Left kidney (tissue), 2 donors: ENCODE data around the gene PER3. TPM values are rescaled to one million over a fixed set of nuclear protein-coding genes. Genes with fewer than 3 reads are reported as not detected.

ENCODE experiments used
- DNase-seq: peaks from one replicate; pipeline ENCODE4 v3.0.0-alpha.2; 2013
- polyA plus RNA-seq: library from polyadenylated mRNA; unstranded; fragments of 120-200 nt; gene quantifications from one replicate; pipeline ENCODE4 v1.2.1, GENCODE V29; 2013; ENCODE audit not compliant: insufficient read length

The PER3 gene
- polyA plus RNA-seq, 1 donor, result 18.9 TPM

GRCh38 chr1:7833035-7833434, 48.9 kb downstream of the PER3 start:
- no peak for DNase-seq

GRCh38 chr1:7838714-7839113, 54.6 kb downstream of the PER3 start:
- DNase-seq, result no peak

GRCh38 chr1:7839526-7839925, 55.4 kb downstream of the PER3 start:
- no peak for DNase-seq

GRCh38 chr1:7842517-7842916, 58.4 kb downstream of the PER3 start:
- no peak for DNase-seq

- DNase-seq, result no peak
Measured at GRCh38 chr1:7845761-7846160, 61.7 kb downstream of the PER3 start.

GRCh38 chr1:7846656-7847055, 62.6 kb downstream of the PER3 start:
- DNase-seq, result no peak

- DNase-seq, result no peak
Measured at GRCh38 chr1:7847599-7847998, 63.5 kb downstream of the PER3 start.

- no peak for DNase-seq
Measured at GRCh38 chr1:7850786-7851185, 66.7 kb downstream of the PER3 start.

GRCh38 chr1:7852804-7853683, 69.0 kb downstream of the PER3 start, which contains the start of gene UTS2:
Gene UTS2 (minus strand): TSS chr1:7853065. CDS start chr1:7853003, 62 bp downstream.
- no peak for DNase-seq

GRCh38 chr1:7853684-7854026, 69.6 kb downstream of the PER3 start:
- DNase-seq, result no peak

GRCh38 chr1:7856345-7856744, 72.3 kb downstream of the PER3 start:
- DNase-seq, result no peak

GRCh38 chr1:7857000-7857399, 72.9 kb downstream of the PER3 start:
- no peak for DNase-seq

- DNase-seq, result no peak
Measured at GRCh38 chr1:7857985-7858384, 73.9 kb downstream of the PER3 start.

- no peak for DNase-seq
Measured at GRCh38 chr1:7859406-7859805, 75.3 kb downstream of the PER3 start.

- DNase-seq, result no peak
Measured at GRCh38 chr1:7860130-7860529, 76.0 kb downstream of the PER3 start.

GRCh38 chr1:7861452-7861851, 77.4 kb downstream of the PER3 start:
- DNase-seq, result no peak

- no peak for DNase-seq
Measured at GRCh38 chr1:7862211-7863060, 78.3 kb downstream of the PER3 start.

- no peak for DNase-seq
Measured at GRCh38 chr1:7863756-7864328, 79.8 kb downstream of the PER3 start.

- no peak for DNase-seq
Measured at GRCh38 chr1:7865978-7866377, 81.9 kb downstream of the PER3 start.

- DNase-seq, result no peak
Measured at GRCh38 chr1:7868070-7868780, 84.1 kb downstream of the PER3 start.

- no peak for DNase-seq
Measured at GRCh38 chr1:7869136-7869920, 85.2 kb downstream of the PER3 start.
